Measurements from ENCODE around the gene NIN. TPM values are rescaled to one million over a fixed set of nuclear protein-coding genes. Genes with fewer than 3 reads are reported as not detected.

NIN gene
- total RNA-seq, 1 donor from 2014 or later = 25.2 TPM

DNA sequence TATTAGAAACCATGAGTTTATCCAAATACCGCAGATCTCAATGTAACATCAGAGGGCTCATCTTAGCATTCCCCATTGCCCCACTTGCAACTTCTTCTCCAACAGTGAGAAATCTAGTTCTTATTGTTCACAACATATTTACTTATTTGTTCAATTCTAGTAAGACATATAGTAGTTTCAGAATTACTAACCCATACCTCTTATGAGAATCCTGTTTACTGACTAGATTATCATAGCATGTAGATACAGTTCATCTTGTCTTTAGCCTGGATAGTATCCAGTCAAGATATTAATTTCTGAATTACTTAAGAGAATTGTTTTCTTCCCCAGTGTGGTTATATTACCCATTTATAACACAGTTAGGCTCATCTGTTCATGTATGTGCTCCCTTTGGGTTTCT, 80.6 kb downstream of the NIN start:
- no peak for DNase-seq (ENCODE audit: low spot score in 2 of 2)
- peaks cover 18 to 68% of the 10 kb centered on the region in 2 donors for H3K36me3 ChIP-seq
- intact Hi-C loops (cut with DNase I) = no loop called here
- H3K27me3 ChIP-seq = no peaks in the 10 kb centered on the region
- no peaks in the 10 kb centered on the region for H3K4me1 ChIP-seq
- TF ChIP-seq, protein P1, sequence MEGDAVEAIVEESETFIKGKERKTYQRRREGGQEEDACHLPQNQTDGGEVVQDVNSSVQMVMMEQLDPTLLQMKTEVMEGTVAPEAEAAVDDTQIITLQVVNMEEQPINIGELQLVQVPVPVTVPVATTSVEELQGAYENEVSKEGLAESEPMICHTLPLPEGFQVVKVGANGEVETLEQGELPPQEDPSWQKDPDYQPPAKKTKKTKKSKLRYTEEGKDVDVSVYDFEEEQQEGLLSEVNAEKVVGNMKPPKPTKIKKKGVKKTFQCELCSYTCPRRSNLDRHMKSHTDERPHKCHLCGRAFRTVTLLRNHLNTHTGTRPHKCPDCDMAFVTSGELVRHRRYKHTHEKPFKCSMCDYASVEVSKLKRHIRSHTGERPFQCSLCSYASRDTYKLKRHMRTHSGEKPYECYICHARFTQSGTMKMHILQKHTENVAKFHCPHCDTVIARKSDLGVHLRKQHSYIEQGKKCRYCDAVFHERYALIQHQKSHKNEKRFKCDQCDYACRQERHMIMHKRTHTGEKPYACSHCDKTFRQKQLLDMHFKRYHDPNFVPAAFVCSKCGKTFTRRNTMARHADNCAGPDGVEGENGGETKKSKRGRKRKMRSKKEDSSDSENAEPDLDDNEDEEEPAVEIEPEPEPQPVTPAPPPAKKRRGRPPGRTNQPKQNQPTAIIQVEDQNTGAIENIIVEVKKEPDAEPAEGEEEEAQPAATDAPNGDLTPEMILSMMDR (IDR thresholded peaks at IDR 0.05) = no peak
- H3K4me3 ChIP-seq = no peak overlapping the region
- H3K27ac ChIP-seq = no peak overlapping the region
- H3K9me3 ChIP-seq = no peaks in the 10 kb centered on the region

DNA sequence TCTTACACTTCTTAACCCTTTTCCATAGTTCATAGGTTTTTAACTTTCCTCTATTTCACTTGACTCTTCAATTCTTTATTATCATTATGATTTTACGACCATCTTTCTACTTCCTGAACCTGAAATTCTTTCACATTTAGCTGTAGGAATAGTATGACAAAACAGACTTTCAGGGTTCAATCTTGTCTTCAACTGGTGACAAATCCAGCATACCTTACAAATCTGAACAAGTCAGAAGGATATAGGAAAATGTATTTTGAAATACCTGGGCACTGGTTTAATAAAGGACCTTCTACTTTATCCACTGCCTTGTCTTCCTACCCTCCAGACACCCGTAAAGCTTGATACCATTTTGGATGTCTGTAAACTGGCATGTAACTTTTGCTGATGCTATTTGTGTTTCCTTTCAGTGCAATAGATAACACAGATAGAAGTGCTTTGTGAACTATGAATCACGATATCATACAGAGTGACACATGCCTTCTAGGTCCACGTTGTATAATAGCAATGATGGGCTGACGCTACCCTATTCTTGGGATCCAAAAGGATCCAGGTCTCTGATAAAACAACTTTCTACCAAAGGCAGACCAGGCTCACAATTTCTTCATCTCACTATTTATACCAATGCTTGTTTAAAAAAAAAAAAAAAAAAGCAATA, 85.4 kb downstream of the NIN start:
- no peak for DNase-seq (ENCODE audit: low spot score in 2 of 2)
- intact Hi-C loops (cut with DNase I) = no loop called here
- Histone ChIP-seq H3K9me3 (no peaks in the 10 kb centered on the region), H3K4me1 (peaks cover 0 to 3% of the 10 kb centered on the region in 2 donors), H3K27me3 (no peaks in the 10 kb centered on the region), H3K4me3 (no peak overlapping the region), H3K36me3 (peaks cover 32 to 66% of the 10 kb centered on the region in 2 donors), H3K27ac (no peak overlapping the region)
- TF ChIP-seq, protein P1 (IDR thresholded peaks at IDR 0.05) = no peak

DNA sequence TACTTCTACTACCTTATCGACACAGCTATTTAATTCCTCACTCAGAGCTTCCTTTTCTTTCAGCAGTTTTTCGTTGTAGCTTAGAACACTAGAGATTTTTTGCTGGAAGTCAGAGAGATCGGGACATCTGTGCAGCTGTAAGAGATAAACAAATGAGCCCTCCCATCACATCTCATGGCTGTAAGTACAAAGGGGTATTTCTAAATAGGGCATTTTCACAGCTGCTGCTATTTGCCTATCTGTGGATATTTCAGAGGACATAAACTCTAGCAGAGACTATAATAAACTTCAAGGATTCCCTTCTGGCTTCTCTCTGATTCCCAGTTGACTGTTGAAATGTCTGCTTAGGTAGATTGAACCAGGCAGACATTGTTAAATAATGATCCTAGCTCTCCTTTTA, 86.7 kb downstream of the NIN start:
- H3K27ac ChIP-seq = no peak overlapping the region
- intact Hi-C loops (cut with DNase I) = no loop called here
- peaks cover 32 to 55% of the 10 kb centered on the region in 2 donors for H3K36me3 ChIP-seq
- TF ChIP-seq, protein P1 (IDR thresholded peaks at IDR 0.05) = no peak
- peaks cover 0 to 3% of the 10 kb centered on the region in 2 donors for H3K4me1 ChIP-seq
- no peaks in the 10 kb centered on the region for H3K9me3 ChIP-seq
- no peaks in the 10 kb centered on the region for H3K27me3 ChIP-seq
- DNase-seq (ENCODE audit: low spot score in 2 of 2) = no peak
- H3K4me3 ChIP-seq = no peak overlapping the region

DNA sequence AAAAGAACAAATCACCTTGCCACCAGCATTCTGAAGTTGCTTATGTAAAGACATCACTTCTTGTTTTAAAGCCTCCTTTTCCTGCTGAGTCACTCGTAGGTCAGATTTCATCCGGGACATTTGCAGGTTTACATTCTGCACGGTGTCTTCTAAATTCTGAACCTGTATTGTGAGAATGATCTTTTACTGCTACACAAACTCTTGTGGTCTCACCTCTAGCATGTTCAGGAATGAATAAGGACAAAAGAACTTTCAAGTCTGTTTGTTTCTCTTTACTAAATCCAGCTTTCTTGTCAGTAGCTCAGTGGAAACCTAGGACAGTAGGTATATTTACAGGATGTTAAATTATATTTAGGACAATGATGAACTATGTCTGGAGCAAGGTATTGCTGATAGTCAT, 89.4 kb downstream of the NIN start:
- intact Hi-C loops (cut with DNase I) = loop anchor here (2.0 kb wide), 1 partner anchor 31 kb away; no protein-coding TSS in a partner anchor
- peak overlapping the region in 1 of 2 donors; percentile 11 for H3K27ac ChIP-seq

DNA sequence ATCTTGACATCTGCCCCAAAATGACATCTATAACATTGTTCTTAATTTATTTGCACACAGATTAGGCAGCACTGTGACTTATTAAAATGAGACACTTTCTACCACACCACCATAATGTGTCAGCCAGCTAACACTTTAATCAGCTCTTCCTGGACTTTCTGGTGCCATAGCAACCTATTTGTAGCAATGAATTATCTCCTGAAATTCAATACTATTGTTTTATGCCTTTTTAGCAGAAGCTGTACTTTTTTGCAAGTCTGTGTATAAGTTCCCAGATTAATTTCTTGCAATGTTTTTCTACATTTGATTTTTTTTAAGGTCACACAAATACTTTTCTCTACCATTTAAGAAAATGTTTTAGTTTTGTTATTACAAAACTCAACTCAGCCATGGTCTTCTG, 90.1 kb downstream of the NIN start:
- TF ChIP-seq, protein P1 (IDR thresholded peaks at IDR 0.05) = no peak
- H3K36me3 ChIP-seq = peaks cover 20 to 53% of the 10 kb centered on the region in 2 donors
- no peak overlapping the region for H3K4me3 ChIP-seq
- peak overlapping the region; percentile 38 to 80 for H3K27ac ChIP-seq
- H3K27me3 ChIP-seq = no peaks in the 10 kb centered on the region
- peaks cover 0 to 3% of the 10 kb centered on the region in 2 donors for H3K4me1 ChIP-seq
- intact Hi-C loops (cut with DNase I) = loop anchor here (2.0 kb wide), 1 partner anchor 32 kb away; no protein-coding TSS in a partner anchor
- no peak for DNase-seq (ENCODE audit: low spot score in 2 of 2)
- no peaks in the 10 kb centered on the region for H3K9me3 ChIP-seq

More for the DNA sequence above, 89.4 kb downstream of the NIN start:
- no peaks in the 10 kb centered on the region for H3K9me3 ChIP-seq
- no peaks in the 10 kb centered on the region for H3K27me3 ChIP-seq
- peaks cover 20 to 54% of the 10 kb centered on the region in 2 donors for H3K36me3 ChIP-seq
- DNase-seq (ENCODE audit: low spot score in 2 of 2) = no peak
- no peak overlapping the region for H3K4me3 ChIP-seq
- H3K4me1 ChIP-seq = peaks cover 0 to 3% of the 10 kb centered on the region in 2 donors
- TF ChIP-seq, protein P1 (IDR thresholded peaks at IDR 0.05) = no peak

Data from ascending aorta (tissue), 2 donors.